HG02759 (cell line): ENCODE results near the gene MYH3.

Source experiments
- ATAC-seq: cut with Tn5 transposase; IDR thresholded peaks from one replicate; pipeline ENCODE4 v1.9.1; 2021; ENCODE audit warnings: mild to moderate bottlenecking, moderate library complexity; ENCODE audit not compliant: unreplicated experiment

MYH3 gene

GRCh38 chr17:10616502-10617119 is 40.5 kb downstream of the MYH3 start:
- ATAC-seq = peak; percentile 65

DNA sequence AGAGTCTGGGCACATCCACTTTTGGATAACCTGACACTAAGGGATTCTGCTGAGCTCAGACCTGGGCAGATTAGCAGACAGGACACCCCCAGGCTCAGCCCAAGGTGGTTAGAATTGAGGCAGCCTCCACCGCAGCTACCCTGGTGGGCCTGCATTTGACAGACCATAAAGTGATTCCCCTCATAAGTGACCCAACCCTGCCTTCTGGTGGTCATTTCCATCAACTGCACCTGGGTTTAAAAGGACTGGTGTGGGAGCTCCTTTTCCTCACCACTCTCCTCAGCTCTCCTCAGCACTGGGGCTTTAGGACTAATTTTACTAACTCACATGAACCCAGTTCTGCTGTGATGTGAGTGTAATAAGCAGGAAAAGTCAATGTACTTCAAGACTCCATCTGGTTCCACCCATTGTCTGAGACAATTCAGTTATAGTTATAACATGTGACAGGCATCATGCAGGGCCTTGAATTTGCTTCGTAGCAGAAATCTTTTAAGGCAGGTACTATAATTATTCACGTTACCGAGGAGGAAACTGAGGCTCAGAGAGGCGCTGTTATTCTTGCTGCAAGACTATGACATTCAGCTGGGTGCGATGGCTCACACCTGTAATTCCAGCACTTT is 42.5 kb downstream of the MYH3 start:
- ATAC-seq = no peak

- no peak for ATAC-seq
Measured at GRCh38 chr17:10613775-10614513, 43.2 kb downstream of the MYH3 start.

- ATAC-seq = no peak
Measured at GRCh38 chr17:10612957-10613744, 44.0 kb downstream of the MYH3 start.

- no peak for ATAC-seq
Measured at GRCh38 chr17:10610884-10611283, 46.2 kb downstream of the MYH3 start.

GRCh38 chr17:10608244-10608643 is 48.9 kb downstream of the MYH3 start:
- no peak for ATAC-seq

- no peak for ATAC-seq
Measured at GRCh38 chr17:10606110-10606509, 51.0 kb downstream of the MYH3 start.

- ATAC-seq = no peak
Measured at GRCh38 chr17:10605221-10605783, 51.8 kb downstream of the MYH3 start.

- ATAC-seq = no peak
Measured at GRCh38 chr17:10604521-10604920, 52.6 kb downstream of the MYH3 start.

DNA sequence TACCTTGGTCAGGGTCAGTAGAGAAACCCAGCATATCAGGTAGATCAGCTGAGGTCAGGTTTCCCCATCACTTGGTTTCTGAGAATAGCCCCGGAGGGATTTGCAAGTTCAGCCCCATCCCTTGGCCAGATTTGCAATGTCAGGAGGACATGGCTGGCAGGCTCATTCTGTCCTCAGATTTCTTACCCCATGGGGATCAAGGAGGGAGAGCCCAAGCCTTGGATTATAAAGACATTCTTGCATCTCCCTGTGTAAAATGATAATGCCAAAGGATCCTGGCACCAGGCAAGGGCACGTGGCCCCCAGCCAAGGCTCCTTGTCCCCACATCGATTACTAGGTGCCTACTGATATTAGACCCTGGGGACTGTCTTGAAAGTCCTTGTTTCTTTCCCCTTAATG is 53.2 kb downstream of the MYH3 start:
- no peak for ATAC-seq

GRCh38 chr17:10600571-10600970 is 56.5 kb downstream of the MYH3 start:
- ATAC-seq = no peak

GRCh38 chr17:10598621-10599020 is 58.5 kb downstream of the MYH3 start:
- ATAC-seq = no peak

DNA sequence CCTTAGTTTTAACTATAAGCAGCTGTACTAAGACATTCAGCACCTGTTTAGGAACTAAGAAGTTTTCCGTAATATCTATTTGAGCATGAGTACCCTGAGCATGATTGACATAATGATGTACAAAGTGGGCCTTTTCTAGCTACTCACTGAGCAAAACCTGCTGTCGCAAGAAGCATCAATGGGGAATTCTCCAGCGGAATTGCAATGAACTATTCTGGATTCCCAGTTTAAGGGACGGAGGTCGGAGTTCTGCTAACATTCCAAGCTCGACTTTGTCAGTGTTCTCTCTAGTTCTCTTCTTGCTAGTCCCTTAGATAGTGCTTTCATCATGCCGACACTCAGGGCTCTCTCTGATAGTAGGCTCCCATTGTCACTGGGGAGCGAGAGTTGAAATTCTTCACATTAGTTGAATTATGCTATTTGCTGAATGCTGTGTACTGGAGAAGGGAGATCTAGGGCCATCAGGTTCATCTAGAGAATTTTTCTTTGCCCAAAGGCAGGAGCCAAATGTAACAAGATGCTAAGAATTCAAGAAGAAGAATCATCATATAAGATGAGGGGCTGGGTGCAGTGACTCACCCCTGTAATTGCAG is 67.5 kb downstream of the MYH3 start:
- no peak for ATAC-seq

DNA sequence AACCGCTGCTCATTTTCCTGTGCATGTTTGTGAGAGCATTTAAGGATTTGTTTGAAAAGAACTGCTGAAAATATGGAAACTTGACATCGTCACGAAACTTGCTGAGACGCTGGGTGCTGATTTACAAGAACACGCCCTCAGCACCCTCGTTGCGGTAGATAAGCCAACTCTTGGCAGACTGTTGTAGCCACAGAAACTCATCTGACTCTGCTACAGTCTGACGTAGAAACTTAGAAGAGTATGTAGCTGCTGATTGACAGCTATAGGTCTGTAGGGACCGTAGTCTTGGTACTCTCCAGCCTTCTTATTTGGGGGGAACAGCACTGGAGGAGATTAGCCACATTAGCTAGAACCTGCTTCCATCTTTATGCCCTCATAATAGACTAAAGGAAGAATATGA is 71.6 kb downstream of the MYH3 start:
- no peak for ATAC-seq

DNA sequence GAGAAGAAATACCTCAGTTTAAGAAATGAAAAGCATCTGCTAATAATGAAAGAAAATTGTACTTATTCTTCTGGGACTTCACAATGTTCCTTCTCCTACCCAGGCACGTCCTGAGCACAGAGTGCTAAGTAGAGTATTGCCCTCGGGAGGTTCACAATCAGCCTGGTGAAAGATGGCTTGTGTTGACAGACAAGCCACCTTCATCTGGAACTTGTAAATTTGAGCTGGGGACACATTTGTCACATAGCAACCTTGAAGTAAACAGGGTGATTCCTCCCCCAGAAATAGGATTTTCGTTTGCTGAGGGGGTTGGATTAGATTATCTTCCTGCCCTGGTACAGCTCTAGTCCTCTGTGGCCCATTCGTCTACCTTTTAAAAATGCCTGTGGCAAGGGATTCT is 73.3 kb downstream of the MYH3 start:
- no peak for ATAC-seq

DNA sequence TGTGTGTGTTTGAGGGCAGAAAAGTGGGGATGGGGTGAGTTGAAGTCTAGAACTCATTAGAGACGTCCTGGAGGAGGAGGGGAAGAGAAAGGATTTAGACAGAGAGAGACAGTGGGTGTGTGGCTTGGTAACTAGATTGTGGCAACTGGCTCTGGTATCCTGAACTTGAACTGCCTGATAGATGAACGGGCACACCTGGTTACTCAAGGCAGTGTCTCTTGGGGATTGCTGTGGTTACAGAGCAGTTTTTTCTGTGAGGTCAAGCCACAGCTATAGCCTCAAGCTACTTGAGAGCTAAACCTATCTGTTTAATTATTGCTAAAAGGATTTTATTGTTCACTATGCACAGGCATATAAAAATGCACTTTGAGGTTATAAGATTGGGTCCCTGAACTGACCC is 77.8 kb downstream of the MYH3 start:
- peak; percentile 84 for ATAC-seq
